Neutrophil (primary cell): Measurements from ENCODE around the gene STAT2.

Experiments used
- H3K27ac ChIP-seq: fragments of 200-600 bp; sonication (generic); 2 replicates; pipeline ENCODE4 v1.5.1; 2016; ENCODE audit warnings: mild to moderate bottlenecking, moderate library complexity
- H3K27me3 ChIP-seq: fragments of 200-600 bp; sonication (generic); 2 replicates; pipeline ENCODE4 v1.6.0; 2016; ENCODE audit warnings: mild to moderate bottlenecking
- H3K36me3 ChIP-seq: fragments of 200-600 bp; sonication (generic); 2 replicates; pipeline ENCODE4 v1.5.1; 2017
- H3K4me1 ChIP-seq, 2 experiments: fragments of 200-600 bp in 1 of 2; sonication (generic) in 1 of 2; 1 replicate in 1 of 2; 2 replicates in 1 of 2; pipeline versions ENCODE4 v1.5.1 to v1.6.1; 2013 to 2016; ENCODE audit warnings: low read depth in 1 of 2, low read length in 1 of 2, mild to moderate bottlenecking in 1 of 2, moderate library complexity in 1 of 2; ENCODE audit not compliant: control insufficient read depth in 1 of 2, insufficient read depth in 1 of 2
- H3K4me3 ChIP-seq, 2 experiments: fragments of 200-600 bp in 1 of 2; sonication (generic) in 1 of 2; 1 replicate in 1 of 2; 2 replicates in 1 of 2; pipeline ENCODE4 v1.5.1; 2013 to 2016; ENCODE audit warnings: low read depth in 1 of 2, low read length in 1 of 2, mild to moderate bottlenecking in 1 of 2, moderate library complexity in 1 of 2
- H3K9me3 ChIP-seq: fragments of 200-600 bp; sonication (generic); 2 replicates; pipeline ENCODE4 v1.5.1; 2016
- TF ChIP-seq, protein P1 (sequence below): fragments of 200-600 bp; sonication (generic); IDR thresholded peaks from 2 replicates; pipeline ENCODE4 v1.5.1; 2016; ENCODE audit warnings: antibody characterized with exemption

STAT2 gene

DNA sequence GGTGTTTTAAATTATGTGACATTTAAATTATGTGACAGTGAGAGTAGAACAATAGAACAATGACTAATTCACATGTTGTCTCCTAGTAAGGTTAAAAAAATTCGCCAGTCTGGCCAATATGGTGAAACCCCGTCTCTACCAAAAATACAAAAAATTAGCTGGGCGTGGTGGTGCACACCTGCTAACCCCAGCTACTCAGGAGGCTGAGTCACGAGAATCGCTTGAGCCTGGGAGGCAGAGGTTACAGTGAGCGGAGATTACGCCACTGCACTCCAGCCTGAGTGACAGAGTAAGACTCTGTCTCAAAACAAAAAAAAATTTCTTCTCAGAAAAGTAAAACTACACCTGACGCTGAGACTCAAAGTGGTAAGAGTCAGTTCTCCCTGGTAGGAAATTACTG is 62.5 kb downstream of the STAT2 start:
- H3K4me3 ChIP-seq, result no peak overlapping the region
- peaks cover 66 to 70% of the 10 kb centered on the region in 2 experiments for H3K4me1 ChIP-seq

GRCh38 chr12:56296295-56296694 is 63.6 kb downstream of the STAT2 start:
- H3K4me3 ChIP-seq, result peak overlapping the region in 1 of 2 experiments; percentile 6
- H3K27me3 ChIP-seq, result no peaks in the 10 kb centered on the region
- H3K9me3 ChIP-seq, result no peaks in the 10 kb centered on the region
- TF ChIP-seq, protein P1, sequence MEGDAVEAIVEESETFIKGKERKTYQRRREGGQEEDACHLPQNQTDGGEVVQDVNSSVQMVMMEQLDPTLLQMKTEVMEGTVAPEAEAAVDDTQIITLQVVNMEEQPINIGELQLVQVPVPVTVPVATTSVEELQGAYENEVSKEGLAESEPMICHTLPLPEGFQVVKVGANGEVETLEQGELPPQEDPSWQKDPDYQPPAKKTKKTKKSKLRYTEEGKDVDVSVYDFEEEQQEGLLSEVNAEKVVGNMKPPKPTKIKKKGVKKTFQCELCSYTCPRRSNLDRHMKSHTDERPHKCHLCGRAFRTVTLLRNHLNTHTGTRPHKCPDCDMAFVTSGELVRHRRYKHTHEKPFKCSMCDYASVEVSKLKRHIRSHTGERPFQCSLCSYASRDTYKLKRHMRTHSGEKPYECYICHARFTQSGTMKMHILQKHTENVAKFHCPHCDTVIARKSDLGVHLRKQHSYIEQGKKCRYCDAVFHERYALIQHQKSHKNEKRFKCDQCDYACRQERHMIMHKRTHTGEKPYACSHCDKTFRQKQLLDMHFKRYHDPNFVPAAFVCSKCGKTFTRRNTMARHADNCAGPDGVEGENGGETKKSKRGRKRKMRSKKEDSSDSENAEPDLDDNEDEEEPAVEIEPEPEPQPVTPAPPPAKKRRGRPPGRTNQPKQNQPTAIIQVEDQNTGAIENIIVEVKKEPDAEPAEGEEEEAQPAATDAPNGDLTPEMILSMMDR, result no peak
- peaks cover 4% of the 10 kb centered on the region for H3K36me3 ChIP-seq
- H3K4me1 ChIP-seq, result peaks cover 66 to 72% of the 10 kb centered on the region in 2 experiments
- peak overlapping the region; percentile 98 for H3K27ac ChIP-seq

More for the DNA sequence above, 62.5 kb downstream of the STAT2 start:
- Histone ChIP-seq H3K36me3 (no peaks in the 10 kb centered on the region), H3K9me3 (no peaks in the 10 kb centered on the region), H3K27me3 (no peaks in the 10 kb centered on the region), H3K27ac (peak overlapping the region; percentile 98)
- TF ChIP-seq, protein P1, result no peak

DNA sequence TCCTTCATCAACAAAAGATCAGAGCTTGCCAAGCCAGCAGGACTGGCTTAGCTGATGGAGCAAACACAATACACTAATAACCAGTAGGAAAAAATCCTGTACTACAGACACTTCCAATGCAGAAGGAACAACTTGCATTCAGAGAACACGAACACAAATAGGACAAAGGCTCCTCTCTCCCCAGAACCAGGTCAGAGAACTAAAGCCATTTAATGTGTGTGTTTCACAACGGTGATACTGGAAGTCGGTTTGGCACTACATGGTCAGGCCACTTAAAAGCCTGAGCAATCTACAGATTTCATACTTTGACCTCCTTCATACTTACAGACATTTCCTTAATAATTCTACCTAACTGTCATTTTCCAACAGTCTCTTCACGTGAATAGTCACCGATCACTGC is 66.1 kb downstream of the STAT2 start:
- Histone ChIP-seq H3K36me3 (peaks cover 9% of the 10 kb centered on the region), H3K27ac (peak overlapping the region; percentile 58), H3K4me3 (no peak overlapping the region), H3K4me1 (peaks cover 51 to 65% of the 10 kb centered on the region in 2 experiments), H3K27me3 (no peaks in the 10 kb centered on the region), H3K9me3 (no peaks in the 10 kb centered on the region)
- TF ChIP-seq, protein P1, result no peak
